Activated CD8-positive, alpha-beta T cell treated with anti-CD3 and anti-CD28 coated beads for 36 hours (primary cell): Measurements from ENCODE around the gene SRD5A1. TPM values are rescaled to one million over a fixed set of nuclear protein-coding genes. Genes with fewer than 3 reads are reported as not detected.

ENCODE experiments used
- ATAC-seq: fragments of 200-7000 bp; cut with Tn5 transposase; one replicate; pipeline ENCODE4 v1.10.0; 2021; ENCODE audit warnings: mild to moderate bottlenecking, moderate library complexity
- CTCF ChIA-PET: fragments of 350-600 bp; sonication (Branson Sonifier 250); formaldehyde crosslinking; loops from one replicate; lab custom pipeline; 2021; ENCODE audit warnings: antibody characterized with exemption; lab: Charles Lee
- POLR2A ChIA-PET: fragments of 350-600 bp; sonication (Branson Sonifier 250); formaldehyde crosslinking; loops from one replicate; lab custom pipeline; 2021; ENCODE audit warnings: antibody characterized with exemption; lab: Charles Lee
- DNase-seq: peaks from one replicate; pipeline ENCODE4 v3.0.0-alpha.2; 2020
- H3K27ac Mint-ChIP-seq: one replicate; pipeline ENCODE4 v1.8.0; 2021; ENCODE audit warnings: mild to moderate bottlenecking, mixed read lengths
- H3K27me3 Mint-ChIP-seq: one replicate; pipeline ENCODE4 v1.8.0; 2021; ENCODE audit warnings: mixed read lengths
- H3K36me3 Mint-ChIP-seq: one replicate; pipeline ENCODE4 v1.8.0; 2021; ENCODE audit warnings: low read depth, mixed read lengths
- H3K4me1 Mint-ChIP-seq: one replicate; pipeline ENCODE4 v1.8.0; 2021; ENCODE audit warnings: low read depth, mixed read lengths
- H3K4me3 Mint-ChIP-seq: one replicate; pipeline ENCODE4 v1.8.0; 2021; ENCODE audit warnings: mild to moderate bottlenecking, moderate library complexity, mixed read lengths
- H3K9me3 Mint-ChIP-seq: one replicate; pipeline ENCODE4 v1.8.0; 2021; ENCODE audit warnings: mixed read lengths
- CTCF ChIP-seq: fragments of 200-600 bp; IDR thresholded peaks from one replicate; pipeline ENCODE4 v1.8.0; 2022; ENCODE audit warnings: antibody characterized with exemption, mild to moderate bottlenecking
- intact Hi-C: fragments of 100-400 bp; cut with micrococcal nuclease; formaldehyde crosslinking; loops from one replicate; pipeline ENCODE4 v1.10.0; 2022
- total RNA-seq, 2 experiments: library from RNA; stranded (reverse); gene quantifications; one replicate each; pipeline ENCODE4 v1.2.3, GENCODE V29; 2021

SRD5A1 gene
- total RNA-seq, 2 experiments from 2014 or later: 10.6 to 12.4 TPM

- POLR2A ChIA-PET: interaction anchor here (1.0 kb wide), 1 partner anchor 39 kb away, joined by 3 read pairs; no protein-coding TSS in a partner anchor
- Mint-ChIP-seq H3K4me3 (no peak overlapping the region), H3K27ac (no peak overlapping the region), H3K9me3 (no peaks in the 10 kb centered on the region), H3K36me3 (peaks cover 19% of the 10 kb centered on the region), H3K27me3 (no peaks in the 10 kb centered on the region), H3K4me1 (no peaks in the 10 kb centered on the region)
- no peak for TF ChIP-seq CTCF
- intact Hi-C loops: no loop called here
- CTCF ChIA-PET: no interaction called here
- DNase-seq (no peak), ATAC-seq (no peak)
These were observed 40.6 kb upstream of the SRD5A1 start for GRCh38 chr5:6592601-6593000.

DNA sequence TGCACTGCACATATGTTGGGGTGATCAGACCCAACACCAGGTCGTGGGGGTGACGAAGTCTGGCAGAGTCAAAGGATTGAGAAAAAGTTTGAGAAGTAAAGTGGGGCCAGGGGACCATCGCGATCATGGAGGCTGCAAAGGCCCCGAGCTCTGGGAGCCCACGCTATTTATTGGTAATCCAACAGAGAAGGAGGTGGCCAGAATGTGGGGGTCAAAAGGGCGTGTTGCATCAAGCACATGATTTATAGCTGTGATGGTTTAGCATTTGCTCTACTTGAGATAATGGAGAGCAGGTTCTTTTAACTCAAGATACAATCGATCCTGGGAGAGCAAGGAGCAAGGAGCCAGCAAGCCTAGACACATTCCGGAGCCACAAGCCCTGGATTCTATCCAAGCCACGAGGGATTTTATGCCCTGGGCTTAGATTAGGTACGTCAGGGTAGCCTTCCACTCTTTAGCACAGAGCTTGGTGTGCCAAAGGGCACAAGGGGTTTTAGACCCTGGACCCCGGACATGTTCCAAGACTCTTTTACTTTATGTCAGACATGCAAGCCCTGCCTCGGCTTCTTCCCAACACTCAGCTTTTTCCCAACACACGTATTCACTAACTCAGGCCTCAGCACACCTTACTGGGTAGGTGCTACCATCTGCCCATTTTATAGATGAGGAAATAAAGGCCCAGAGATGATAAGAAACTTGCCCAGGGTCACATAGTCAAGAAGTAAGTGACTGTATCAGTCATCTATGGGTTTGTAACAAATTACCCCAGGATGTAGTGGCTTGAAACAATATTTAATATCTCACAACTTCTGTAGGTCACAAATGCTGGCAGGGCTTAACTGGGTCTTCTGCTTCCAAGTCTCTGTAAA is 39.9 kb upstream of the SRD5A1 start:
- DNase-seq (no peak), ATAC-seq (no peak)
- peaks cover 24% of the 10 kb centered on the region for H3K36me3 Mint-ChIP-seq
- intact Hi-C loops: no loop called here
- no peaks in the 10 kb centered on the region for H3K9me3 Mint-ChIP-seq
- no peaks in the 10 kb centered on the region for H3K4me1 Mint-ChIP-seq
- H3K4me3 Mint-ChIP-seq: no peak overlapping the region
- ChIA-PET POLR2A (no interaction called here), CTCF (no interaction called here)
- TF ChIP-seq CTCF: no peak
- no peak overlapping the region for H3K27ac Mint-ChIP-seq
- no peaks in the 10 kb centered on the region for H3K27me3 Mint-ChIP-seq

DNA sequence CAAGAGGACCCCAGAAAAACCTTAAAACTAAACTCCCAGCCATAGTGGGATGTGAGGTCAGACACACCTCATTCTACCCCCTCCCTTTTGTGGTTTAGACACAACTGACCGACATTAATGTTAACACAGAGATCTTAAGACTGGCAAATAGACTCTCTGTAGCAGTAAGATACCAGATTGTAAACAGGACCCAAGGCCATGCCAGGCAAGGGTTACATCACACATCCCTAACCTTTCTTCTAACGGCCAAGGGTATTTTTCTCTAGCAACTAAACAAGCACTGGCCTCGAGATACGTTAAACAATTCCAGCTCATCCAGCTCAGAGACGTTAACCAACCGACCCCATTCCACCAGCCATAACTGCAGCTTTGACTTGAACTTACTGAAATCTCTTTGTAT is 39.2 kb upstream of the SRD5A1 start:
- intact Hi-C loops: no loop called here
- no peak for TF ChIP-seq CTCF
- no peaks in the 10 kb centered on the region for H3K4me1 Mint-ChIP-seq
- no peaks in the 10 kb centered on the region for H3K9me3 Mint-ChIP-seq
- DNase-seq: no peak
- H3K36me3 Mint-ChIP-seq: peaks cover 30% of the 10 kb centered on the region
- ATAC-seq: no peak
- ChIA-PET CTCF (no interaction called here), POLR2A (no interaction called here)
- H3K27ac Mint-ChIP-seq: no peak overlapping the region
- no peak overlapping the region for H3K4me3 Mint-ChIP-seq
- no peaks in the 10 kb centered on the region for H3K27me3 Mint-ChIP-seq

- intact Hi-C loops: no loop called here
- ChIA-PET POLR2A (no interaction called here), CTCF (no interaction called here)
- H3K27me3 Mint-ChIP-seq: no peaks in the 10 kb centered on the region
- no peak overlapping the region for H3K4me3 Mint-ChIP-seq
- no peaks in the 10 kb centered on the region for H3K4me1 Mint-ChIP-seq
- no peak for TF ChIP-seq CTCF
- no peak overlapping the region for H3K27ac Mint-ChIP-seq
- ATAC-seq: no peak
- H3K9me3 Mint-ChIP-seq: no peaks in the 10 kb centered on the region
- peaks cover 36% of the 10 kb centered on the region for H3K36me3 Mint-ChIP-seq
- DNase-seq: no peak
These were observed 37.8 kb upstream of the SRD5A1 start for GRCh38 chr5:6595405-6595804.

- Mint-ChIP-seq H3K36me3 (peaks cover 45% of the 10 kb centered on the region), H3K27me3 (no peaks in the 10 kb centered on the region), H3K9me3 (no peaks in the 10 kb centered on the region), H3K4me3 (no peak overlapping the region), H3K27ac (no peak overlapping the region), H3K4me1 (no peaks in the 10 kb centered on the region)
- POLR2A ChIA-PET: no interaction called here
- intact Hi-C loops: no loop called here
- ATAC-seq (no peak), DNase-seq (no peak)
- CTCF ChIA-PET: no interaction called here
- TF ChIP-seq CTCF: no peak
These were observed 36.9 kb upstream of the SRD5A1 start for GRCh38 chr5:6596388-6596787.
